Measurements from ENCODE around the gene TAF4B.
"Not testable (repeated sequence)": the region's sequence is repeated elsewhere in the genome, so short reads cannot be mapped to it uniquely, and the experiment has no call there.

Gene TAF4B

GRCh38 chr18:26226229-26227050 lies at the start of gene TAF4B:
Gene TAF4B (plus strand): TSS chr18:26226445. CDS start chr18:26226934, 489 bp downstream.
- DNase-seq (ENCODE audit: low spot score) = peak; percentile 92
- TF ChIP-seq, protein P1, sequence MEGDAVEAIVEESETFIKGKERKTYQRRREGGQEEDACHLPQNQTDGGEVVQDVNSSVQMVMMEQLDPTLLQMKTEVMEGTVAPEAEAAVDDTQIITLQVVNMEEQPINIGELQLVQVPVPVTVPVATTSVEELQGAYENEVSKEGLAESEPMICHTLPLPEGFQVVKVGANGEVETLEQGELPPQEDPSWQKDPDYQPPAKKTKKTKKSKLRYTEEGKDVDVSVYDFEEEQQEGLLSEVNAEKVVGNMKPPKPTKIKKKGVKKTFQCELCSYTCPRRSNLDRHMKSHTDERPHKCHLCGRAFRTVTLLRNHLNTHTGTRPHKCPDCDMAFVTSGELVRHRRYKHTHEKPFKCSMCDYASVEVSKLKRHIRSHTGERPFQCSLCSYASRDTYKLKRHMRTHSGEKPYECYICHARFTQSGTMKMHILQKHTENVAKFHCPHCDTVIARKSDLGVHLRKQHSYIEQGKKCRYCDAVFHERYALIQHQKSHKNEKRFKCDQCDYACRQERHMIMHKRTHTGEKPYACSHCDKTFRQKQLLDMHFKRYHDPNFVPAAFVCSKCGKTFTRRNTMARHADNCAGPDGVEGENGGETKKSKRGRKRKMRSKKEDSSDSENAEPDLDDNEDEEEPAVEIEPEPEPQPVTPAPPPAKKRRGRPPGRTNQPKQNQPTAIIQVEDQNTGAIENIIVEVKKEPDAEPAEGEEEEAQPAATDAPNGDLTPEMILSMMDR (IDR thresholded peaks at IDR 0.05; ENCODE audit: extremely low read depth, missing control alignments) = no peak

GRCh38 chr18:26181343-26181826 lies 44.9 kb upstream of the TAF4B start:
- TF ChIP-seq, protein P1 (IDR thresholded peaks at IDR 0.05; ENCODE audit: extremely low read depth, missing control alignments) = no peak
- DNase-seq (ENCODE audit: low spot score) = no peak

- DNase-seq (ENCODE audit: low spot score) = no peak
These were observed 42.7 kb upstream of the TAF4B start for GRCh38 chr18:26183395-26184112.

GRCh38 chr18:26185267-26185666 lies 41.0 kb upstream of the TAF4B start:
- TF ChIP-seq, protein P1 (IDR thresholded peaks at IDR 0.05; ENCODE audit: extremely low read depth, missing control alignments) = no peak
- no peak for DNase-seq (ENCODE audit: low spot score)

More at GRCh38 chr18:26183395-26184112, 42.7 kb upstream of the TAF4B start:
- TF ChIP-seq, protein P1 (IDR thresholded peaks at IDR 0.05; ENCODE audit: extremely low read depth, missing control alignments) = no peak

DNA sequence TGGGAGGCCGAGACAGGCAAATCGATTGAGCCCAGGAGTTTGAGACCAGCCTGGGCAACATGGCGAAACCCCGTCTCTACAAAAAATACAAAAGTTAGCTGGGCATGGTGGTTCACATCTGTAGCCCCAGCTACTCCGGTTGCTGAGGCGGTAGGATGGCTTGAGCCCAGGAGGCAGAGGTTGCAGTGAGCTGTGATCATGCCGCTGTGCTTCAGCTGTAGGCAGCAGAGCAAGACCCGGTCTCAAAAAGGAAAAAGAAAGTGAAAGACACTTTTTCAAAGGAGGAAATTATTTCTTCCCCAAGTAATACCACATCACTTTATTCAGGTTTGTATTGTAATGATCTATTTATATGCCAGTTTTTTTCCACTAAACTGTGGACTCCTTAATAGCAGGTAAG lies 35.7 kb upstream of the TAF4B start:
- DNase-seq (ENCODE audit: low spot score) = peak; percentile 18
- TF ChIP-seq, protein P1 (IDR thresholded peaks at IDR 0.05; ENCODE audit: extremely low read depth, missing control alignments) = no peak

- TF ChIP-seq, protein P1 (IDR thresholded peaks at IDR 0.05; ENCODE audit: extremely low read depth, missing control alignments) = no peak
- no peak for DNase-seq (ENCODE audit: low spot score)
These were observed 34.0 kb upstream of the TAF4B start for GRCh38 chr18:26192233-26192632.

- TF ChIP-seq, protein P1 (IDR thresholded peaks at IDR 0.05; ENCODE audit: extremely low read depth, missing control alignments) = no peak
- no peak for DNase-seq (ENCODE audit: low spot score)
These were observed 29.6 kb upstream of the TAF4B start for GRCh38 chr18:26196605-26197004.

DNA sequence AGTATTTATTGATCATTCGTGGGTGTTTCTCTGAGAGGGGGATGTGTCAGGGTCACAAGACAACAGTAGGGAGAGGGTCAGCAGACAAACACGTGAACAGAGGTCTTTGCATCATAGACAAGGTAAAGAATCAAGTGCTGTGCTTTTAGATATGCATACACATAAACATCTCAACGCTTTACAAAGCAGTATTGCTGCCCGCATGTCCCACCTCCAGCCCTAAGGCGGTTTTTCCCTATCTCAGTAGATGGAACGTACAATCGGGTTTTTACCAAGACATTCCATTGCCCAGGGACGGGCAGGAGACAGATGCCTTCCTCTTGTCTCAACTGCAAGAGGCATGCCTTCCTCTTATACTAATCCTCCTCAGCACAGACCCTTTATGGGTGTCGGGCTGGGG lies 24.2 kb upstream of the TAF4B start:
- DNase-seq (ENCODE audit: low spot score) = not testable (repeated sequence)

All from GM20000 (cell line).